HL-60 (cell line): ENCODE measurements around the gene CMBL.
A peak's percentile ranks its signal among the peaks of the same experiment; 100 is the strongest.
"Not testable (repeated sequence)": the region's sequence is repeated elsewhere in the genome, so short reads cannot be mapped to it uniquely, and the experiment has no call there.

ENCODE experiments used
- DNase-seq, 2 experiments: peaks; one replicate each; pipeline ENCODE4 v3.0.0-alpha.2; 2010 to 2020; ENCODE audit warnings: low read depth in 1 of 2, low spot score in 1 of 2
- H3K27ac ChIP-seq: fragments of 250-450 bp; sonication (Bioruptor Pico); replicated peaks from 2 replicates; pipeline ENCODE4 v1.5.1; 2020; ENCODE audit warnings: mild to moderate bottlenecking, moderate library complexity
- H3K27me3 ChIP-seq: fragments of 250-450 bp; sonication (Bioruptor Pico); 2 replicates; pipeline ENCODE4 v1.5.1; 2021; ENCODE audit warnings: mild to moderate bottlenecking, moderate library complexity; ENCODE audit not compliant: insufficient read depth, poor library complexity, severe bottlenecking
- H3K4me3 ChIP-seq: replicated peaks from 2 replicates; pipeline ENCODE4 v1.5.1; 2011; ENCODE audit warnings: mild to moderate bottlenecking, control low read depth, low read length; ENCODE audit not compliant: insufficient read depth
- CTCF ChIP-seq: IDR thresholded peaks from one replicate; pipeline ENCODE4 v1.5.1; 2011; ENCODE audit warnings: low read length, control low read depth, inconsistent platforms; ENCODE audit not compliant: insufficient read depth
- GABPA ChIP-seq: IDR thresholded peaks from 2 replicates; pipeline ENCODE4 v1.6.1; 2012; ENCODE audit warnings: low read depth
- POLR2AphosphoS5 ChIP-seq: IDR thresholded peaks from 2 replicates; pipeline ENCODE4 v1.6.1; 2012; ENCODE audit warnings: low read depth
- SPI1 ChIP-seq: IDR thresholded peaks from 2 replicates; pipeline ENCODE4 v1.6.1; 2012; ENCODE audit warnings: low read depth, mild to moderate bottlenecking, borderline replicate concordance
- TF ChIP-seq, protein P1 (sequence below): IDR thresholded peaks from 2 replicates; pipeline ENCODE4 v1.6.1; 2012; ENCODE audit warnings: low read depth; ENCODE audit not compliant: insufficient replicate concordance

Gene CMBL

GRCh38 chr5:10286862-10287227, 20.9 kb downstream of the CMBL start:
- Histone ChIP-seq H3K4me3 (no peak overlapping the region), H3K27me3 (no peaks in the 10 kb centered on the region), H3K27ac (no peak overlapping the region)
- DNase-seq, result no peak
- TF ChIP-seq POLR2AphosphoS5 (no peak), CTCF (no peak), GABPA (no peak), SPI1 (no peak)
- TF ChIP-seq, protein P1, sequence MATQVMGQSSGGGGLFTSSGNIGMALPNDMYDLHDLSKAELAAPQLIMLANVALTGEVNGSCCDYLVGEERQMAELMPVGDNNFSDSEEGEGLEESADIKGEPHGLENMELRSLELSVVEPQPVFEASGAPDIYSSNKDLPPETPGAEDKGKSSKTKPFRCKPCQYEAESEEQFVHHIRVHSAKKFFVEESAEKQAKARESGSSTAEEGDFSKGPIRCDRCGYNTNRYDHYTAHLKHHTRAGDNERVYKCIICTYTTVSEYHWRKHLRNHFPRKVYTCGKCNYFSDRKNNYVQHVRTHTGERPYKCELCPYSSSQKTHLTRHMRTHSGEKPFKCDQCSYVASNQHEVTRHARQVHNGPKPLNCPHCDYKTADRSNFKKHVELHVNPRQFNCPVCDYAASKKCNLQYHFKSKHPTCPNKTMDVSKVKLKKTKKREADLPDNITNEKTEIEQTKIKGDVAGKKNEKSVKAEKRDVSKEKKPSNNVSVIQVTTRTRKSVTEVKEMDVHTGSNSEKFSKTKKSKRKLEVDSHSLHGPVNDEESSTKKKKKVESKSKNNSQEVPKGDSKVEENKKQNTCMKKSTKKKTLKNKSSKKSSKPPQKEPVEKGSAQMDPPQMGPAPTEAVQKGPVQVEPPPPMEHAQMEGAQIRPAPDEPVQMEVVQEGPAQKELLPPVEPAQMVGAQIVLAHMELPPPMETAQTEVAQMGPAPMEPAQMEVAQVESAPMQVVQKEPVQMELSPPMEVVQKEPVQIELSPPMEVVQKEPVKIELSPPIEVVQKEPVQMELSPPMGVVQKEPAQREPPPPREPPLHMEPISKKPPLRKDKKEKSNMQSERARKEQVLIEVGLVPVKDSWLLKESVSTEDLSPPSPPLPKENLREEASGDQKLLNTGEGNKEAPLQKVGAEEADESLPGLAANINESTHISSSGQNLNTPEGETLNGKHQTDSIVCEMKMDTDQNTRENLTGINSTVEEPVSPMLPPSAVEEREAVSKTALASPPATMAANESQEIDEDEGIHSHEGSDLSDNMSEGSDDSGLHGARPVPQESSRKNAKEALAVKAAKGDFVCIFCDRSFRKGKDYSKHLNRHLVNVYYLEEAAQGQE, result no peak

DNA sequence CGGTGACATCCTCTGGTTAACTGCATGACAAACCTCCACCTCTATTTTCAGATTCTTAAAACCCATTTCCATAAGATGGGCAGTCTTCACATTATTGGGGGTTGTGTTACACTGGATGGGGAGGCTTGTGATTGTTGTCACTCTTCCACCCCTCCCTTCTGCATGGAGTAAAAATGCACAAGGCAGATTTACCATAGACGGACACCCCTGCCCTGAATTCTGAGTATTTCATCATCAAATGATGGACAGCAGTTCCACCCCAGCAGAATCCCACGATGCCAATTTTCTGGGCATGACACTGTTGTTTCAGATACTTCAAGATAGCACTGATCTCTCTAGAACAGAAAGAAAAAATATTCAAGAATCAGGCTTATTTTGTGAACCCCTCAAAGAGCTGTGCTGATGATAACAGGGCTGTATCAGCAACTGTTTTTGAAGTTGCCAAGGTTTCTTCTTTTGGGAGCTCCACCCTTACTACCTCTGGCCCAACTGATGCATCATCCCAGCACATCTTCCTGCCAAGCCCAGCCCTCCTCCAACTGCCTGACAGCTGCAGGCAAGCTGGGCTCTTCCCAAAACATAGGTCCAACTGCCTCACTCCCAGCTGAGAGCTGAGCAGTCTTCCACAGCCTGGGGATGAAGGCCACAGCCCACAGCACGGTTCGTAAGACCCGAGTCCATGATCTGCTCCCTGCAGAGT, 21.4 kb downstream of the CMBL start:
- Histone ChIP-seq H3K4me3 (no peak overlapping the region), H3K27me3 (no peaks in the 10 kb centered on the region), H3K27ac (no peak overlapping the region)
- TF ChIP-seq CTCF, result no peak
- TF ChIP-seq SPI1, result no peak
- TF ChIP-seq POLR2AphosphoS5, result no peak
- TF ChIP-seq, protein P1, result no peak
- no peak for DNase-seq

- H3K4me3 ChIP-seq, H3K27ac ChIP-seq, H3K27me3 ChIP-seq, DNase-seq: not testable (repeated sequence)
Measured at GRCh38 chr5:10285362-10285761, 22.3 kb downstream of the CMBL start.

GRCh38 chr5:10283927-10284635, 23.6 kb downstream of the CMBL start:
- peak in 1 of 2 experiments; percentile 81 for DNase-seq
- TF ChIP-seq SPI1 (no peak), POLR2AphosphoS5 (no peak), CTCF (peak; percentile 77), GABPA (no peak)
- TF ChIP-seq, protein P1, result no peak
- Histone ChIP-seq H3K27me3 (no peaks in the 10 kb centered on the region), H3K4me3 (no peak overlapping the region), H3K27ac (no peak overlapping the region)
